SKM-1 (cell line): ENCODE data around the gene ALOX12.

Experiments used
- DNase-seq: peaks from one replicate; lab custom pipeline; 2025; ENCODE audit not compliant: unreplicated experiment; lab: John Stamatoyannopoulos, UW

Gene ALOX12

DNA sequence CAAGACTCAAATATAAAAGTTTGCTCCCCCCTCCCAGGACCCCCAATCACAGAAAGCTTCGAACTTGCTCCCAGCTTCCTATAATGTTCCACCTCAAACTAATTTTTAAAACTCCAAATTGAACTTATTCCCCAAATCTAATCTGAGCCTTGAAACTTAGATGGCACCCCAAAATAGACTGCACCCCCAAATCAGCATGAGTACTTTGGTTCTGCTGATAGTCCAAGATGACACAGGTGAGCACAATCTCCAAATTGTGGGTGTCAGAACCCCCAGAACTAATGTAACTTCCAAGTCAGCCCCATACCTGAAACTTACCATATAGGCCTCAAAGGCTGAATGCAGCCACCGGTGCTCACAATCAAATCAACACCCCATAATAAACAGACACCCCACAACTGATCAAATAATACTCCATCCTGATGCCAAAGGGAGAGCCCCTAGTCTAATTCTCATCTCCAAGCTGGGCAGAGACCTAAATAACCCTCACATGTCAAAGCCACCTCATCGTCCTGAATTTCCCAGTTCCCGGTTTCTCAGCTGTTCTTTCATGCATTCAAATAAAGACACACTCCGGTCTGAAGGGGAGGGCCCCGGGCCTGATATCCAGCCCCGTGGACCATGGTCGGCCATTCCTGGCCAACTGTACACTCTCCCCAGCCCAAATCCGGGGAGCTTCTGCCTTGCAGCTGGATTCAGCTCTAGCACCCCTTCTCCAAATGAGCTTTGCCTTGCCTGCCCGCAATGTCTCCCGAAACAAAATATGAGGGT is 25.2 kb downstream of the ALOX12 start:
- DNase-seq = no peak

DNA sequence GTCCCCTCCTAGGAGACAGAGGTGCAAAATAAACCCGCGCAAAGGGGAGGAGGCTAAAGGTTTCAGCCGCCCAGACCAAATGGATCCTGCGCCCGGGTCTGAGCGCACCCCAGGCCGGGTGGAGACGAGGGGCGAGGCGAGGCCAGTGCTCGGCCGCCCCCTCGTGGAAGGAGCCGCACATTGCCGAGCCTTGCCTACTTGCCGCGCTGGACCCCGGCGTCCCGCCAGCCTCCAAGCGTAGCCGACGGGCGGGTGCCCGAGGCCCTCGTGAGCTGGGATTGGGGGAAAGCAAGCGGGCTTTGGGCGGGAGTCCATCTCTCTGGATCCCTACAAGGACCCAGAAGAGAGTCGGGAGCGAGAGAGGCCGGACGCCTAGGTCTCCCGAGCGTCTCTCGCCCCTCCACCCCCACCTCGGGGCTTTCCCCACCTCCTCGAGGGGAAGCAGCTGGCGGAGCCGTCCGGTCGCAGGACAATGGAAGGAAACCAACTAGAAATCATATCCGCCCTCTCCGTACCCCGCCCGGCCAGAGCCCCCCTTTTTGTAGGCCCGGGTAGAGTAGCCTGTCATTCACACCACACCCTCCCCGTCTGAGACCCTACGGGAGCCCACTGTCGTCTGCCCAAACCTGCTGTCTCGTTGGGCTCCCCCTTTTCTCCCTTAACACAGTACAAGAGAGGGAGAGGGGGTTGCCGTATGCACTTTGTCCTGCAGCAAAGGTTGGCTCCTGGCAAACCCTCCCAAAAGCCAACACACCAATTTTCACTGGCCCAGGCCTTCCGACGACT is 26.3 kb downstream of the ALOX12 start:
- DNase-seq = no peak

DNA sequence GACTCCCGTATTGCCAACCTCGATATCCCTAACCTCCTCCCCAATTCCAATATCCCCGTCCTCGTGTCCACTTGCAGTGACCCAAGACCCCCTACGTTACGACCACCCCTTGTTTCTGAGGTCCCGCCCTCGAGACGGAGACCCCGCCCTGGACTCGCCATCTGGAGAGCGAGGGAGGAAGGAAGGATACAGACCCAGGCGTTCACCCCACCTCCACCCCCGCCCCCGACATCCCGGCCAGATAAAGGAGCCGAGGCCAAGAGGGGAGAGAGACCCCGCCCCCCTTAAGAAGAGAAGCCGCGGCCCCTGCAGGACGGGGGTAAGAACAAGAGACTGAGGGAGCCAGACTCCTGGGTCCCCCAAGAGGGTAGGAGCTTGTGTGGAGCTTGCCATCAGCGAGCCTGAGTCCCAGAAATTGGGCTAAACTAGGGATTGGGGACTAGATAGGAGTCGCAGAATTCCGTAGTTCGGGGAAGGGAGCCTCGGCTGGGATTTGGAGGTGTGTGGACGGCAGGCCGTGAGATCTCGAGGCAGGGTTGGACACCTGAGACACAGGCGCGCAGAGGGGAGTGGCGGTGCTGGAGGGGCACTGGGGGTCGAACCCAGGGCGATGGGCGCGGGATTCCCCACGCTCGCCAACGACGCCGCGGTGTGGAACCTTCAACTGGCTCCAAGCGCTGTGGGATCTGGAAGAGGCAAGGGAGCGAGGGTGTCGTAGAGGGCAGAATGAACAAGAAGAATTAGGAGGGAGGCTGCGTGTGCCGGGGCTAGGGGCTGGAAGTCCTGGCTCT is 27.1 kb downstream of the ALOX12 start, which contains the start of gene BCL6B:
BCL6B (plus strand) TSS at position 270 of the 791 bp plus-strand sequence. CDS start 622 bp downstream, outside the sequence.
- DNase-seq = no peak

DNA sequence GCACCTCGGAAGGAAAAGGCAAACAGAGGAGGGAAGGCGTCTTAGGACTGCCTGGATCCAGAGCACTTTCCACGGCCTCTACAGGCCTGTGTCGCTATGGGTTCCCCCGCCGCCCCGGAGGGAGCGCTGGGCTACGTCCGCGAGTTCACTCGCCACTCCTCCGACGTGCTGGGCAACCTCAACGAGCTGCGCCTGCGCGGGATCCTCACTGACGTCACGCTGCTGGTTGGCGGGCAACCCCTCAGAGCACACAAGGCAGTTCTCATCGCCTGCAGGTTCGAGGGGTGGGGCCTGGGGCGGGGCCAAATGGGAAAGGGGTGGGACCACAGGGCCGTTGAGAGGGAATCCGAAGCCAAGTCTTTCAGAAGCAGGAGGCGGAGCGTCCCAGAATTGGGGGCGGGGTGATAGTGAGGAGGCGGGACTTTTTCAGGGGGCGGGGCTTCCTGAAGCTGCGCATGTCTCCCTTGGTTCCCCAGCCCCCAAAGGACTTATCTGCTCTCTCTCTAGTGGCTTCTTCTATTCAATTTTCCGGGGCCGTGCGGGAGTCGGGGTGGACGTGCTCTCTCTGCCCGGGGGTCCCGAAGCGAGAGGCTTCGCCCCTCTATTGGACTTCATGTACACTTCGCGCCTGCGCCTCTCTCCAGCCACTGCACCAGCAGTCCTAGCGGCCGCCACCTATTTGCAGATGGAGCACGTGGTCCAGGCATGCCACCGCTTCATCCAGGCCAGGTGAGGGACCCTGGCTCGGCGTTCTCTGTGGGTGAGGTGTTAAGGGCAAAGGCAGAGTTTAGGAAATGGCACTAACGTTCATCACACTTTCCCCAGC is 27.9 kb downstream of the ALOX12 start:
- no peak for DNase-seq

DNA sequence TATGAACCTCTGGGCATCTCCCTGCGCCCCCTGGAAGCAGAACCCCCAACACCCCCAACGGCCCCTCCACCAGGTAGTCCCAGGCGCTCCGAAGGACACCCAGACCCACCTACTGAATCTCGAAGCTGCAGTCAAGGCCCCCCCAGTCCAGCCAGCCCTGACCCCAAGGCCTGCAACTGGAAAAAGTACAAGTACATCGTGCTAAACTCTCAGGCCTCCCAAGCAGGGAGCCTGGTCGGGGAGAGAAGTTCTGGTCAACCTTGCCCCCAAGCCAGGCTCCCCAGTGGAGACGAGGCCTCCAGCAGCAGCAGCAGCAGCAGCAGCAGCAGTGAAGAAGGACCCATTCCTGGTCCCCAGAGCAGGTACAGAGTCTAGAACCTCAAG is 28.5 kb downstream of the ALOX12 start:
- no peak for DNase-seq

DNA sequence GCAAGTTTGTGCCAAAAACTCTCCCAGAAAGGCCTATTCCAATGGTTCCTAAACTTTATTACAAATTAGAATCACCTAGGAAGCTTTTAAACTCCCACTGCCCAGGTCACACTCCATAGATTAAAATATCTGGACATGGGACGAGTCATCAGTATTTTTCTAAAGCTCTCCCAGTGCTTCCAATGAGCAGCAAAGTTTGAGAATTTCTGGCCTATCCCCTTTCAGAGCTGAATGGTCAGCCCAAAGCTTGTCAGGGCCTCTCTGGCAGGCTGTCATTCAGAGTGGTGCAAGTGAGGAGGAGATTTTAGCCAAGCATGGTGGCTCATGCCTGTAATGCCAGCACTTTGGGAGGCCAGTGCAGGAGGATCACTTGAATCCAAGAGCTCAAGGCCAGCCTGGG is 29.4 kb downstream of the ALOX12 start:
- no peak for DNase-seq

DNA sequence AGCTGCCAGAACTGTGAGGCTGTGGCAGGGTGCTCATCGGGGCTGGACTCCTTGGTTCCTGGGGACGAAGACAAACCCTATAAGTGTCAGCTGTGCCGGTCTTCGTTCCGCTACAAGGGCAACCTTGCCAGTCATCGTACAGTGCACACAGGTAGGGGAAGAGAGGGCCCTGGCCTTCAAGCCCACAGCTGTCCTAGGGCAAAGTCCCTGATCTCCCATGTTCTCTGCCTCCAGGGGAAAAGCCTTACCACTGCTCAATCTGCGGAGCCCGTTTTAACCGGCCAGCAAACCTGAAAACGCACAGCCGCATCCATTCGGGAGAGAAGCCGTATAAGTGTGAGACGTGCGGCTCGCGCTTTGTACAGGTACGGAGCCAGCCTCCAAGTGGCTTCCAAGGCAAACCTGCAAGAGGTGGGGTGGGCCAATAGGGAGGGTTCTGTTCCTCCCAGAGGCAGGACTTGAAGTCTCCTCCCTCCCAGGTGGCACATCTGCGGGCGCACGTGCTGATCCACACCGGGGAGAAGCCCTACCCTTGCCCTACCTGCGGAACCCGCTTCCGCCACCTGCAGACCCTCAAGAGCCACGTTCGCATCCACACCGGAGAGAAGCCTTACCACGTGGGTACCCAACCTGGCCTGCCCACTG is 30.7 kb downstream of the ALOX12 start:
- no peak for DNase-seq

DNA sequence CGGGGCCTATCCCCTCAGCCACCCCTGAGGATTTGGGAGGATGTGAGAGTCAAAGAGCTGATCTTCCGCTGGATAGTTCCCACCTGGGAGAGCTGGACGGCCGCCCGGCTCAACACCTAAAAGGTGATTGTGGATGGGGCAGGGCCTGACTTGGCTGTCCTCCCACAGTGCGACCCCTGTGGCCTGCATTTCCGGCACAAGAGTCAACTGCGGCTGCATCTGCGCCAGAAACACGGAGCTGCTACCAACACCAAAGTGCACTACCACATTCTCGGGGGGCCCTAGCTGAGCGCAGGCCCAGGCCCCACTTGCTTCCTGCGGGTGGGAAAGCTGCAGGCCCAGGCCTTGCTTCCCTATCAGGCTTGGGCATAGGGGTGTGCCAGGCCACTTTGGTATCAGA is 31.5 kb downstream of the ALOX12 start:
- no peak for DNase-seq

DNA sequence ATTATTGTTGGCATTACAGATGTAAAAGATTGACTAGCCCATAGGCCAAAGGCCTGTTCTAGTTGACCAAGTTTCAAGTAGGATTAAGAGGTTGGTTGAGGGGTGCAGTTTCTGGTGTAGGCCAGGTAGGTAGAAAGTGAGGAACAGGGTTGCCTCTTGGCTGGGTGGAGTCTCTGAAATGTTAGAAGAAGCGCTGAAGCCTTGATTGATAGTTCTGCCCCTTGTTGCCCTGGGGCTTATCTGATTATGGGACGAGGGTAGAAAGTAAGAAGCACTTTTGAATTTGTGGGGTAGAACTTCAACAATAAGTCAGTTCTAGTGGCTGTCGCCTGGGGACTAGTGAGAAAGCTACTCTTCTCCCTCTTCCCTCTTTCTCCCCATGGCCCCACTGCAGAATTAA is 33.2 kb downstream of the ALOX12 start:
- no peak for DNase-seq

DNA sequence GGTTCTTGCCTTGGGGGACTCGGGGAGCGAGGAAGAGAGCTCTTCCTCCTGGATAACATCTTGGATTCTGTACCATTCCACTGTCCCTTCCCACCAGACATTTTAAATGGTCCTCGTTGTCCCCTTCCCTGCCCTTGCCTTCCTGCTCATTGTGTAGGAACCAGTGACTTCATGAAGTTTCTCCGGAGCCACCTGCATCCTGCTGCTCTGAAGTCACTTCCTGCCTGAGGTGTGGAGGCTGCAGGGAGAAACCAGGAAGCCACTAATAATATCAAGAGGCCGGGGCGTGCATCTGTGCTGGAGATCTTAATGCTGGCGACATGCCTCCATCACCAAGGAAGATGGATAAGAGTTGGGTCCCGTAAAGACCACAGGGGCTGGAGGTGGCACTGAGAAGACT is 33.8 kb downstream of the ALOX12 start:
- DNase-seq = no peak

DNA sequence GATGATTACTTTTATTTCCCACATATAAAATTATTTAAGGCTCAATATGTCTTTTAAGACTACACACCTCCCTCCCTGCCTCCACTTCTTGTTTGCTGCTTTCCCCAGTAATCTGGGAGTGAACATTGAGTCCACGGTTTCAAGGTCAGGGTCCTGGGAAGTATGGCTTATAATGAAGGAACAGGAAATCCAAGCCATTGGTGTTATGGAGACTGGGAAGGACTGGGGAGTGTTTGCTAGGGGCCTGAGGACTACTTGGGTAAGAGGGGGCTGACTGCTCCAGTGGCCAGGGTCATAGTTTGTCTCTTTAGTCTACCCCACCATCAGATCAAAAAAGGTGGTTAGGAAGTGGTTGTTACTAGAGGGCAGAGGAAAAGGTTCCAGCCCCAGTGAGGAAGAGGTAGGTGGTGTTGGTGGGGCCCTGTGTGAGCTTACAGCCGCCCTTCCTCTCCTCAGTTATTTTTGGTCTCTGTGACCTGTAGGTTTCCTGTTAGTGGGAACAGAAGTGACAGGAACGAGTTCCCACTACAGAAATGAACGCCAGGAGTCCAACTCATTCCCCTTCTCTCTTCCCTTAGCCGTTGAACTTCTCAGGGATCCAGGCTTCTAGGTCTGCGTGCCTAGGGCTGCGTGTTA is 39.2 kb downstream of the ALOX12 start:
- no peak for DNase-seq

DNA sequence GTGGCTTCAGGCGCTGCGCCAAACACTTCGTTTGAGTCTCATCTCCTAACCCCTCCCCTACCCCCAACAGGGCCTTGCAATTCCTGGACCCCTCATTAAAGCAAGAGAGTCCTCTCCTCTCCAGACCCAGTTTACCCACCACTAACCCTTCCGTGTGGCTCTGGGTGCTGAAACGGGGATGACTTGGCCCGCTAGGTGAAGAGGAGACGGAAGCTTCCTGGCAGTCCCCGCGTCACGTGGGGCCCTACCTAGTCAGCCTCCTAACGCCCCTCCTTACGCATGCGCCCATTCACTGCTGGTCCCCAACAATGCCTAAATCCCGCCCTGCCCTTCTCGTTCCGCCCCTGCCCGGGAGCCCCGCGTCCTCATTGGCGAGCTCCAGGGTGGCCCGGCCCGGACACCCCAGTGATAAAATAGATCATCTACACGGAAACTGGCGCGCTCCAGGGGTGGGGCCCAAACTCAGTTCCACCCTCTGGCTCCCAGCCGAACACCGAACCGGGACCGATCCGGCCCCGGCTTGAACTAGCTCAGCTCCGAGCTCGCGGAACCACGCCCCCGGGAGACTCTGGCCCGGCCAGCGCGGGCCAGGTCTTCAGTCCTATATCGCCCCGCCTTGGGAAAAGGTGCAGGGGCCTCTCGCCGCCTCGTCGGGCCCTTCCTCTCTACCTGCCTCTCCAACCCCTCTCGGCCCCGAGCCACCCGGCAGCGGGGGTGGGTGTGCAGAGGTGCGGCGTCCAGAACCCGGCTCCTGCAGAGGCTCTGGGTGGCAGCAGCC is 39.9 kb downstream of the ALOX12 start, which contains the start of gene SLC16A13:
SLC16A13 (plus strand) TSS at position 425 of the 778 bp plus-strand sequence. CDS start 368 bp downstream, outside the sequence.
- DNase-seq = peak; percentile 50

DNA sequence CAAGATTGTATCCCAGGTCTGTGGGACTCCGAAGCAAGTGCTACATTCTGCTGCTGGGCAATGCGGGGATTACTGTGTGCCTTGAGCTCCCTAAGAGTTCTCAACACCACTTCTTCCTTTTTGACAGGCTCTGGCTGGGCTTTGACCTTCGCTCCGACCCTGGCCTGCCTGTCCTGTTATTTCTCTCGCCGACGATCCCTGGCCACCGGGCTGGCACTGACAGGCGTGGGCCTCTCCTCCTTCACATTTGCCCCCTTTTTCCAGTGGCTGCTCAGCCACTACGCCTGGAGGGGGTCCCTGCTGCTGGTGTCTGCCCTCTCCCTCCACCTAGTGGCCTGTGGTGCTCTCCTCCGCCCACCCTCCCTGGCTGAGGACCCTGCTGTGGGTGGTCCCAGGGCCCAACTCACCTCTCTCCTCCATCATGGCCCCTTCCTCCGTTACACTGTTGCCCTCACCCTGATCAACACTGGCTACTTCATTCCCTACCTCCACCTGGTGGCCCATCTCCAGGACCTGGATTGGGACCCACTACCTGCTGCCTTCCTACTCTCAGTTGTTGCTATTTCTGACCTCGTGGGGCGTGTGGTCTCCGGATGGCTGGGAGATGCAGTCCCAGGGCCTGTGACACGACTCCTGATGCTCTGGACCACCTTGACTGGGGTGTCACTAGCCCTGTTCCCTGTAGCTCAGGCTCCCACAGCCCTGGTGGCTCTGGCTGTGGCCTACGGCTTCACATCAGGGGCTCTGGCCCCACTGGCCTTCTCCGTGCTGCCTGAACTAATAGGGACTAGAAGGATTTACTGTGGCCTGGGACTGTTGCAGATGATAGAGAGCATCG is 42.4 kb downstream of the ALOX12 start:
- no peak for DNase-seq

DNA sequence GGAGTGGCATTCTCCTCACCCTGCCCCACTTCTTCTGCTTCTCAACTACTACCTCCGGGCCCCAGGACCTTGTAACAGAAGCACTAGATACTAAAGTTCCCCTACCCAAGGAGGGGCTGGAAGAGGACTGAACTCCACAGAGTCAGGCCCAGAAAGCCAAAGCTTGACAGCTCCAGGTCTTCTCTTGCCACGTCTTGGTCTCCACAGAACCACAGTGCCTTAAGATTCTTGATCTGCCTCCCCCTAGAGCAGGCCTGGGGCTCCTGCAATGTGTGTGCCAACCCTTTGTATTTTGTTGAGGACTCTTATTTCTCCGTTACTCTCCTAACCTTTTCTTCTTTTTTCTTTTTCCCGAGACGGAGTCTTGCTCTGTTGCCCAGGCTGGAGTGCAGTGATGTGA is 44.0 kb downstream of the ALOX12 start:
- no peak for DNase-seq

DNA sequence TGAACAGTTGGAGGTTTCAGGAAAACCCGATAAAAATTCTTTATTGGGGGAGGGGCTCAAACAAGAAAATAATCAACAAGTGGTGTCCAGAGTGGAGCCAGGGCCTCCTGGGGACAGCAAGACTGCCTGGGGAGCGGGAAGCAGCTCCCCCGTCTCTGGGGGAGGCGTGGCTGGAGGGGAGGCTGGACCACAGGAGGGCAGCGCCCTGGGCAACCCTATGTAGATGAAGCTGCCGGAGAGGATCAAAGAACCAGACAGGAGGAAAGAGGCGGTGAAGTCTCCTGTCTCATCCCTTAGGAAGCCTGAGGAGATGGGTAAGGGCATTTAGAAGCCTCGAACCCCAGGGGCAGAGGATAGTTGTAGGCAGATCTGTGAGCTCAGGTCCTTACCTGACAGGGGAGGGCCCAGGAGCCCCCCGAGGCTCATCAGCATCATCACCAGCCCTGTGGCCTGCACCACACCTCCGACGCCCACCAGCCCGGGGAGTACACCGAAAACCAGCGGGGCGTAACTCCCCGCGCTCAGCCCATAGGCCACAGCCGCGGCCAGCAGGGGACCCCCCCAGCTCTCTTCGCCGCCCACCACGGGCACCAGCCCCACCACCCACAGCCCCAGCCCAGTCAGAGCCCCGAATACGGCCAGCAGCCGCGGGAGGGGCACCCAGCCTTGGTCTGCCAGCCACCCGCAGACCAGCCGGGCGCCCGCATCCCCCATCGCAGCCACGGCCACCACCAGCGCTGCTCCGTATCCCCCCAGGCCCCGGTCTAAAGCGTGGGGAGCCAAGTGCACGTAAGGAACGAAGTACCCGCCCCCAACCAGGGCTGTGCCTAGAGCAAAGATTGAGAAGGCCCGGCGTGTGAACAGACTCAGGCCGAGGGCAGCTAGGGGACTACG is 46.0 kb downstream of the ALOX12 start:
- no peak for DNase-seq

DNA sequence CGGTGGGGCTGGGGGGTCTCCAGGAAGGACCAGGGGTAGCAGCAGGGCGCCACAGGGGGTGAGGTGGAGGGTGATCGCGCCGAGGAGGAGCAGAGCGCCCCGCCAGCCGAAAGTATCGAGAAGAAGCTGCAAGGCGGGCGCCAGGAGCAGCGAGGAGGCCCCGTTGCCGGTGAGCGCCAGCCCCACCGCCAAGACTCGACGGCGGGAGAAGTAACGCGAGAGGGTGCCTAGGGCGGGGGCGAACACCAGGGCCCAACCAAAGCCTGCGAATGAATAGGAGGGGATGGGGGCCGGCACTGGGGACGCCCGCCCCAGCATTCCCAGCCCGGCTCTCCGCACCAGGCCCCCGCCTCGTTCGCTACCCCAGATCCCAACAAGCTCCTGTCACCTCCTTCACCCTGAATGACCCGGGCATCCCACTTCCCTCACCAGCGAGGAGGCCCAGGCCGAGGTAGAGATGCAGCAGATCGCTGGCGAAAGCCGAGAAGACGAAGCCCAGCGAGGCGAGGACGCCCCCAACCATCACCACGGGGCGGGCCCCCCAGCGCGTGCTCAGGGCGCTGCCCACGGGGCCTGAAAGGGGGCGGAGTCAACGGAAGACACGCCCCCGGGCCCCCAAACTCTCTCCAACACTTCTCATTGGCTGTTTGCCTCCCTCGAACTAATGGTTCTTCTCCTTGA is 46.8 kb downstream of the ALOX12 start:
- DNase-seq = no peak

DNA sequence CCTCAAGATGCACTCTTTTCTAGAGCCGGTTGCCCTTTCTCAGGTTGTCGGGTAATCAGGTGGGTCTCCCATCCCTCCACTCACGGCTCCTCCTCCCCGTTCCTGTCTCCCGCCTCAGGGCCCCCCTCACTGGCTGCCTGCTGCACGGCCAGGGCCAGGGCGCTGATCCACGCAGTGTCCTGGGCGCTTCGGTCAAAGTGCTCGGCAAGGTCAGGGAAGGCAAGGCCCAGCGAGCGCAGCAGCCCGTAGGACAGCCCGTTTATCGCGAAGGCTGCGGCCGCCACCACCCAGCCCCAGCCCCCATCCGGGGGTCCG is 47.3 kb downstream of the ALOX12 start:
- no peak for DNase-seq
